ENCODE results near the gene EPAS1. TPM values are rescaled to one million over a fixed set of nuclear protein-coding genes. Genes with fewer than 3 reads are reported as not detected.

The EPAS1 gene
- total and polyA plus RNA-seq, 2 of the 8 experiments (the other 6 are each of a cell fraction or from before 2014, with no cell fraction given), result 2.0 to 4.9 TPM

DNA sequence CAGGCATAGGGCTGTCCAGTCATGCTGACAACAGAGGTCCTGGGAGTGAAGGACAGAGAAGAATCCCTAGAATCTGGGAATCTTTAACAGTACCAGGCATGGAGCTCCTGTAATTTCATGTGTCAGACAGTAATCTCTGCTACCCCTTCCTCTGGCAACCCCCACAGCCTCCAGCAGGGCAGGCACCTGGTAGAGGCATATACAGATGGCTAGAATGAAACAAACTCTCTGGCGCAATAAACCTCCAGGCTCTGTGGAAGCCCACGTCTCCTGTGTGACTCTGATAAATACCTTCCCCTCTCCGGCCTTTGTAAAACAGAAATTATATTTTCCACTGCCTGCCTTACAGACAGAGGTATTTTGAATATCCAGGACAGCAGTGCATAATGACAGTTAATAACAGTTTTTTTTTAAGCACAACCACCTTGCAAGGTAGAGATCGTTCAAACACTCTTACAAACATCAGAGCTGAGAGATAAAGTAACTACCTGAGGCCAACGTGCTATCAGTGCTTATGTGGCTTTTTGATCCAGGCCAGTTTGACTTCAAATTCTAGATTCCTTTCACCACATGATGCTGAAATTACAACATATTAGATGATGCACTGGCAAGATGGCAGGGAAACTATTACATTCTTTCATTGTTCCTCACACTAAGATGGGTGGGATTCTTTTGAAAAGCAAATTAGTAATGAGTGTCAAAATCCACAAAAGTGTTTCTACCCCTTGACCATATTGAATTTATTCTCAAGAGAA, 134.5 kb downstream of the EPAS1 start (continued):
- TF ChIP-seq NANOG (IDR thresholded peaks at IDR 0.05; ENCODE audit: insufficient read depth, low read depth, low read length, poor library complexity, severe bottlenecking) (no peak), EP300 (IDR thresholded peaks at IDR 0.05; ENCODE audit: borderline replicate concordance in 1 of 2, low read depth in 2 of 2, low read length in 2 of 2) (no peak), KDM1A (IDR thresholded peaks at IDR 0.05; ENCODE audit: borderline replicate concordance, low read length) (no peak), BACH1 (IDR thresholded peaks at IDR 0.05; ENCODE audit: low read length) (no peak), FOSL1 (IDR thresholded peaks at IDR 0.05; ENCODE audit: insufficient read depth, low read depth, low read length) (no peak), ZNF274 (IDR thresholded peaks at IDR 0.05; ENCODE audit: borderline replicate concordance, extremely low read depth, low read length) (no peak), SP2 (IDR thresholded peaks at IDR 0.05; ENCODE audit: low read length) (no peak)
- TF ChIP-seq, protein P1, sequence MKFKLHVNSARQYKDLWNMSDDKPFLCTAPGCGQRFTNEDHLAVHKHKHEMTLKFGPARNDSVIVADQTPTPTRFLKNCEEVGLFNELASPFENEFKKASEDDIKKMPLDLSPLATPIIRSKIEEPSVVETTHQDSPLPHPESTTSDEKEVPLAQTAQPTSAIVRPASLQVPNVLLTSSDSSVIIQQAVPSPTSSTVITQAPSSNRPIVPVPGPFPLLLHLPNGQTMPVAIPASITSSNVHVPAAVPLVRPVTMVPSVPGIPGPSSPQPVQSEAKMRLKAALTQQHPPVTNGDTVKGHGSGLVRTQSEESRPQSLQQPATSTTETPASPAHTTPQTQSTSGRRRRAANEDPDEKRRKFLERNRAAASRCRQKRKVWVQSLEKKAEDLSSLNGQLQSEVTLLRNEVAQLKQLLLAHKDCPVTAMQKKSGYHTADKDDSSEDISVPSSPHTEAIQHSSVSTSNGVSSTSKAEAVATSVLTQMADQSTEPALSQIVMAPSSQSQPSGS (IDR thresholded peaks at IDR 0.05; ENCODE audit: low read length), result no peak
